H54 (cell line): ENCODE measurements around the gene DIRAS2.
"Not testable (repeated sequence)": the region's sequence is repeated elsewhere in the genome, so short reads cannot be mapped to it uniquely, and the experiment has no call there.

Source experiments
- DNase-seq: peaks from one replicate; pipeline ENCODE4 v3.0.0; 2011; ENCODE audit warnings: low spot score, mixed read lengths; ENCODE audit not compliant: insufficient read length
- FAIRE-seq: peaks from 3 replicates; lab custom pipeline; 2011; peaks lifted over from hg19 to GRCh38; lab: Jason Lieb, UNC
- POLR2A ChIP-seq: IDR thresholded peaks from 2 replicates; pipeline ENCODE4 v1.6.1; 2011; ENCODE audit warnings: low read depth, mild to moderate bottlenecking, low read length

DIRAS2 gene

DNA sequence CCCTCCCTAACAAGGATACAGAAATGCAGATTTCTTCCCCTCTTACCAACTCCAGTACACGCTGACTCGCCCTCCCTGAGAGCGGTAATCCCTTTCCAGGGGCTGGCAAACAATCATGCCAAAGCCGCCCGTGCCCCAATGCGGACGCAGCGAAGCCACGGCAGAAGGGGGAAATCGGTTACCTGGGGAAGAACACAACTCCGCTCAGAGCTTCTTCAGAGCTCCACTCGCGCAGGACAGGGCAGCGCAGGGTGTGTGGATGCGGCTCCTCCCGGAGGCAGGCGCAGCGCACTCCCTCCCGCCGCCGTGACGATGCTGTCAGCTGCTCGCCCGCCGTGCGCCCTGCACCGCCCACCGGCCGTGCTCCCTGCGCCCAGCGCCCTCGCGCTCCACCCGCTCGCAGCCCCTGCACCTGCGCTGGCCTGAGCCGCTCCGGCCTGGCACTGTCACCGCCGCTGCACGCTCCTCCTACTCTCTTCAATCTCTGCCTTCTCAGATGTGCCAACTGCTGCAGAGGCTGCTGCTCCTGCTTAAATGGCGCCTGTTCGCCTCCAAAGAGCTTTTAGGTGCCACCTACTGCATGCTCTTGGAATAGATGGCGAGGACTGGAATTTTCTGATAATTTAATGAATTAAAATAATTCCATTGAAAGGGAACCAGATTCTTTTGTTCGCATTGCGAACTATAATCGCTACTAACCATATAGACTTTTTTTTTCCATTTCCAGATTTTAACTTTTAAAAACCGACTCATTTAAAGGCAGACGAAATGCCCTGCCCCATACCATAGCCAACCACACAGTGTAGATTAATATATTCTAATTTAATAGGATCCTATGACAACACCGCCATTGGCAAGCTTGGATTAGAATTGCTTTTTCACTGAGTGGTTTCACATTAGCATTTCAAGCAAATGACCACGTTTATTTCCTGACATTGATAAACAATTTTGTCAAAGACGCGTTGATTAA is at the start of gene DIRAS2:
Gene DIRAS2, minus strand, starts transcription at position 255 of the 970 bp plus-strand sequence. CDS start 28,997 bp downstream, outside the sequence.
- TF ChIP-seq POLR2A = no peak
- DNase-seq (no peak), FAIRE-seq (no peak)

DNA sequence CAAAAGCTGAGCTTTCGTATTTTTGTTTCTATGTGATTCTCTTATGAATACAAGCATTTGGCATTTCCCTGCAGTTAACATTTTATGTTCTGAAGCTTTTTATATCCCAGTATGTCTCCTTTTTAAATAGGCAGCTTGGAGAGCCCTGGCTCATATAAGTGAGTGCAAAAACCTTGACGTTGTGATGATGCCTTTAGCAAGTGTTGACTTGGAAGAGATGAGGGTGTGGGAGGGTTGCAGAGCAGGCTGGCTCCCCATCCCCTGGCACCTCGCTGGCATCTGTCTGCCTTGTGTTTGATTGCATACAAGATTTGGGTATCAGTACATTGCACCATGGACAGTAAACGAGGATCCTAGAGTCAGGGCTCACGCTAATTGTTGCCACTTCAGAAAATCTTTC is 42.1 kb upstream of the DIRAS2 start:
- DNase-seq (no peak), FAIRE-seq (no peak)
- no peak for TF ChIP-seq POLR2A

- DNase-seq (no peak), FAIRE-seq (no peak)
- no peak for TF ChIP-seq POLR2A
Observed at GRCh38 chr9:90684106-90684505, 41.5 kb upstream of the DIRAS2 start.

DNA sequence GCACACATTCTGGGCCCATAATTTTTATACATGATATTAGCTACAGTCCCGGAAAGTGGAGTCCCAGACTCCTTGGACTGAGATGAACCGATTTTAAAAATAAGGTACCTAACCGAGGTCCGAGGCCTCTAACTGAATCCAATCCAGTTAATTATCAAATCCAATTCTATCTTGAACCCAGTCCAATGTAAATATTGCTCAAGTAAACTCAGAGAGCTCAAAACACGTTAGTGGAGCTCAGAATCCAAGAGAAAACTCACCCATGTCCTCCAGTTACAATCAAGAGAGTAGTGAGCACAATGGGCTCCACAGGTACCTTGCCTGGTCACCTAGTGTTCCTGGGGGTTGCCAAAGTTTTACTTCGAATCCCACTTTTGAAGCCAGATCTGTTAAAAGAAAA is 37.9 kb upstream of the DIRAS2 start:
- FAIRE-seq (no peak), DNase-seq (no peak)
- no peak for TF ChIP-seq POLR2A

DNA sequence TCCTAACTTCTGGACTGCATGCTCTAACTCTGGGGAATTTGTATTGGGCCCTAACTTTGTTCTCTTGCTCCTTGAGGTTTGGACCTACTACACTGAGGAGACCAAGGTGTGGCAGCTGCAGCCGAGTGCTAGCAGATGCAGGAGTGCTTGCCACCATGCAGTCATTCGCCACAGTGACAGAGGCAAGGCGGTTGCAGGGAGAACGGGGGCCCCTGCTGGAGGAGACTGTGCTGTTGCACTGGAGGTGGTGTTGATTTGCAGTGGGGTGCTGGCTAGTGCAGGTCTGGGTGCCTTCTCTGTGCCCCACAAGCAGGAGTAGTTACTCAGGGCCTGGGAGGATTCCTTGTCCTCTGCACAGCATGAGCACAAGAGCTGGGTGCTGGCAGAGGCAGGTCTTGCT is 22.4 kb upstream of the DIRAS2 start:
- DNase-seq = no peak
- no peak for TF ChIP-seq POLR2A

GRCh38 chr9:90659650-90660364 is 17.2 kb upstream of the DIRAS2 start:
- TF ChIP-seq POLR2A = no peak
- FAIRE-seq (peak; percentile 80), DNase-seq (no peak)

More for the DNA sequence above, 22.4 kb upstream of the DIRAS2 start:
- FAIRE-seq = no peak

DNA sequence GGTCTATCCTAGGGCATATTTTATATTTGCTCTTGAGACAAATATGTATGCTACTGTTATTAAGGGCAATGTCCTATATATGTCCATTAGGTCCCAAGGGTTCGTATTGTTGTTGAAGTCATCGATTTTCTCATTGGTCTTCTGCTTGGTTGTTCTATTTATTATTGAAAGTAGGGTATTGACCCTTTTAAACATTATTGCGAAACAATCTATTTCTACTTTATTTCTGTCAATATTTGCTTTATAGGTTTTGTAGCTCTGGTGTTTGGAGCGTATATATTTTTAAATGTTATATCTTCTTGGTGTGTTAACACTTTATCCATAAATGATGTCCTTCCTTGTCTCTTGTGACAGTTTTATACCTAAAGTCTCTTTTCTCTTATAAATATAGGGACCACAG is 16.2 kb upstream of the DIRAS2 start:
- FAIRE-seq (no peak), DNase-seq (no peak)
- no peak for TF ChIP-seq POLR2A

GRCh38 chr9:90658181-90658580 is 15.6 kb upstream of the DIRAS2 start:
- no peak for DNase-seq
- no peak for TF ChIP-seq POLR2A
- FAIRE-seq = no peak

DNA sequence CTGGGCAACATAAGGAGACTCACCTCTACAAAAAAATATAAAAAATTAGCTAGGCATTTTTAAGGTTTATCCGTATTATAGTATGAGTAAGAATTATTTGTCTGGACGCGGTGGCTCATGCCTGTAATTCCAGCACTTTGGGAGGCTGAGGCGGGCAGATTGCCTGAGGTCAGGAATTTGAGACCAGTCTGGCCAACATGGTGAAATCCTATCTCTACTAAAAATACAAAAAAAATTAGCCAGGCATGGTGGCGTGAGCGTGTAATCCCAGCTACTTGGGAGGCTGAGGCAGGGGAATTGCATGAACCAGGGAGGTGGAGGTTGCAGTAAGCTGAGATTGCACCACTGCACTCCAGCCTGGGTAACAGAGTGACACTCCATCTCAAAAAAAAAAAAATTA is 14.3 kb upstream of the DIRAS2 start:
- not testable (repeated sequence) for DNase-seq, FAIRE-seq

DNA sequence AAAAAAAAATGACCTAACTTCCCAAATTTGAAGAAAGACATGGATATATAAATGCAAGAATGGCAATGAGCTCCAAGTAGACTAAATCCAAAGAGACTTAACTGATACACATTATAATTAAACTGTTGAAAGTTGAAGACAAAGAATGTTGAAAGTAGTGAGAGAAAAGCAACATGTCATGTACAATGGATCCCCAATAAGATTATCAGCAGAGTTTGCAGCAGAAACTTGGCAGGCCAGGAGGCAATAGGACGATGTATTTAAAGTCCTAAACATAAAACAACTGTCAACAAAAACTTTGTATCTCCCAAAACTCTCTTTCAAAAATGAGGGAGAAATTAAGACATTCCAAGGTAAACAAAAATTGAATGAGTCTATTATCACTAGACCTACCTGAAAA is 8.6 kb upstream of the DIRAS2 start:
- no peak for TF ChIP-seq POLR2A

GRCh38 chr9:90647843-90648242 is 5.2 kb upstream of the DIRAS2 start:
- TF ChIP-seq POLR2A = no peak
- DNase-seq (no peak), FAIRE-seq (no peak)

More for the DNA sequence above, 8.6 kb upstream of the DIRAS2 start:
- FAIRE-seq (no peak), DNase-seq (no peak)

GRCh38 chr9:90645721-90646120 is 3.1 kb upstream of the DIRAS2 start:
- TF ChIP-seq POLR2A = no peak
- FAIRE-seq = no peak
- DNase-seq = no peak

- DNase-seq (no peak), FAIRE-seq (no peak)
- no peak for TF ChIP-seq POLR2A
Observed at GRCh38 chr9:90641884-90642487, 638 bp downstream of the DIRAS2 start.

DNA sequence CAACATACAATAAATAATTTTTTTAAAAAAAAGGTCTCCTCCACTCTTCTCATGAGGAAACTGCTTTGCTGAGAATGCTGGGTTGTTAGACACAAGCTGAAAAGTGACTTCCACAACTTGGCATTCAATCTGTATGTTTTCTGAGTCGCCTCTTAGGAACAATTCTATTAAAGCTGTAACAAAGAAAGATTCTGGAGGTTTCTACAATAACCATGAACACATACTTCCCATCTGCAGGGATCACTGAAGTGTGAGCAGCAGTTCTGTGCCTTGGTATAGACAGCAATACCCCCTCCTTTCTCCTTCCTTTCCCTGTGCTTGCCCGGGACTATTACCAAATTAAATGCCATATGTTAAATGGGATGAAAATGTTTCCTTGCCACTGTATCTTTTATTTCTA is 1.5 kb downstream of the DIRAS2 start:
- no peak for DNase-seq
- TF ChIP-seq POLR2A = no peak
- no peak for FAIRE-seq
